Left lung (tissue), 10 donors: ENCODE measurements around the gene AUTS2. TPM values are rescaled to one million over a fixed set of nuclear protein-coding genes. Genes with fewer than 3 reads are reported as not detected.

ENCODE experiments used
- ATAC-seq: fragments of 200-7000 bp; cut with Tn5 transposase; one replicate; pipeline ENCODE4 v1.9.1; 2020; ENCODE audit warnings: moderate library complexity
- DNase-seq, 4 donors: peaks; one replicate each; pipeline ENCODE4 v3.0.0-alpha.2; 2013 to 2020
- H3K27ac ChIP-seq, 2 donors: fragments of 200-600 bp; sonication (generic) in 1 of 2; one replicate each; pipeline versions ENCODE4 v1.5.0 to v1.8.0; 2020 to 2021
- H3K27me3 ChIP-seq, 2 donors: fragments of 200-600 bp; sonication (generic) in 1 of 2; one replicate each; pipeline versions ENCODE4 v1.5.0 to v1.8.0; 2020 to 2021
- H3K36me3 ChIP-seq, 2 donors: fragments of 200-600 bp; sonication (generic) in 1 of 2; one replicate each; pipeline versions ENCODE4 v1.5.0 to v1.8.0; 2020 to 2021
- H3K4me1 ChIP-seq, 2 donors: fragments of 200-600 bp; one replicate each; pipeline ENCODE4 v1.8.0; 2021
- H3K4me3 ChIP-seq, 2 donors: fragments of 200-600 bp; sonication (generic) in 1 of 2; one replicate each; pipeline versions ENCODE4 v1.5.0 to v1.8.0; 2020 to 2021; ENCODE audit warnings: mild to moderate bottlenecking in 1 of 2
- H3K9me3 ChIP-seq, 2 donors: fragments of 200-600 bp; sonication (generic) in 1 of 2; one replicate each; pipeline versions ENCODE4 v1.5.0 to v1.8.0; 2020 to 2021
- CTCF ChIP-seq, 2 donors: fragments of 200-600 bp; sonication (generic) in 1 of 2; IDR thresholded peaks; one replicate each; pipeline versions ENCODE4 v1.5.0 to v1.8.0; 2021; ENCODE audit warnings: antibody characterized with exemption in 2 of 2
- intact Hi-C, 2 donors: fragments of 100-400 bp; cut with DNase I; formaldehyde crosslinking; loops; one replicate each; pipeline versions ENCODE4 v1.11.2 to v1.14.2; 2022
- polyA plus RNA-seq, 6 donors: library from polyadenylated mRNA; unstranded; fragments of 120-200 nt; gene quantifications; one replicate each; pipeline ENCODE4 v1.2.1, GENCODE V29; 2013; ENCODE audit not compliant: insufficient read length in 6 of 6
- total RNA-seq, 2 donors: library from RNA; stranded (reverse); fragmentation: NEBNext Ultra II Directional; extraction: Animal tissue kit (Norgen Biotek cat#: 25700); gene quantifications; one replicate each; pipeline ENCODE4 v1.2.1, GENCODE V29; 2021
- donor health status: DM: no; HTN: yes; CAD: no.
- donor health status: DM: no; HTN: no; CAD: no.

The AUTS2 gene
- total and polyA plus RNA-seq, 8 donors: 40.4 to 119 (median 103) TPM

- H3K27ac ChIP-seq: no peak overlapping the region
- no peak for DNase-seq
- TF ChIP-seq CTCF (IDR thresholded peaks at IDR 0.05): no peak
- H3K4me3 ChIP-seq: no peak overlapping the region
- ATAC-seq: no peak
- no peaks in the 10 kb centered on the region for H3K27me3 ChIP-seq
- no peaks in the 10 kb centered on the region for H3K9me3 ChIP-seq
- no peaks in the 10 kb centered on the region for H3K36me3 ChIP-seq
- H3K4me1 ChIP-seq: no peaks in the 10 kb centered on the region
- intact Hi-C loops: no loop called here
Observed at GRCh38 chr7:69749372-69749979, 151.2 kb downstream of the AUTS2 start.

- intact Hi-C loops: no loop called here
- no peak overlapping the region for H3K4me3 ChIP-seq
Observed at GRCh38 chr7:69749994-69750393, 151.7 kb downstream of the AUTS2 start.

GRCh38 chr7:69751026-69751425 is 152.8 kb downstream of the AUTS2 start:
- H3K4me3 ChIP-seq: no peak overlapping the region
- H3K36me3 ChIP-seq: no peaks in the 10 kb centered on the region
- H3K4me1 ChIP-seq: no peaks in the 10 kb centered on the region
- H3K27me3 ChIP-seq: no peaks in the 10 kb centered on the region
- intact Hi-C loops: no loop called here
- no peak for TF ChIP-seq CTCF (IDR thresholded peaks at IDR 0.05)
- ATAC-seq: no peak
- no peak overlapping the region for H3K27ac ChIP-seq
- no peaks in the 10 kb centered on the region for H3K9me3 ChIP-seq
- DNase-seq: no peak

More at GRCh38 chr7:69749994-69750393, 151.7 kb downstream of the AUTS2 start:
- H3K36me3 ChIP-seq: no peaks in the 10 kb centered on the region
- TF ChIP-seq CTCF (IDR thresholded peaks at IDR 0.05): no peak
- no peak for ATAC-seq
- no peak overlapping the region for H3K27ac ChIP-seq
- H3K27me3 ChIP-seq: no peaks in the 10 kb centered on the region
- no peaks in the 10 kb centered on the region for H3K4me1 ChIP-seq
- DNase-seq: no peak
- H3K9me3 ChIP-seq: no peaks in the 10 kb centered on the region

- no peak for TF ChIP-seq CTCF (IDR thresholded peaks at IDR 0.05)
- H3K27ac ChIP-seq: no peak overlapping the region
- intact Hi-C loops: no loop called here
- H3K9me3 ChIP-seq: no peaks in the 10 kb centered on the region
- no peaks in the 10 kb centered on the region for H3K36me3 ChIP-seq
- ATAC-seq (no peak), DNase-seq (no peak)
- no peaks in the 10 kb centered on the region for H3K4me1 ChIP-seq
- no peaks in the 10 kb centered on the region for H3K27me3 ChIP-seq
- H3K4me3 ChIP-seq: no peak overlapping the region
Observed at GRCh38 chr7:69753981-69754380, 155.7 kb downstream of the AUTS2 start.

- H3K27ac ChIP-seq: no peak overlapping the region
- no peaks in the 10 kb centered on the region for H3K9me3 ChIP-seq
- no peak for DNase-seq
- no peak overlapping the region for H3K4me3 ChIP-seq
- TF ChIP-seq CTCF (IDR thresholded peaks at IDR 0.05): no peak
- ATAC-seq: no peak
- H3K4me1 ChIP-seq: no peaks in the 10 kb centered on the region
- no peaks in the 10 kb centered on the region for H3K27me3 ChIP-seq
- intact Hi-C loops: no loop called here
- H3K36me3 ChIP-seq: no peaks in the 10 kb centered on the region
Observed at GRCh38 chr7:69754476-69754875, 156.2 kb downstream of the AUTS2 start.
